Body of pancreas (tissue), 4 donors: ENCODE measurements around the gene BABAM1. TPM values are rescaled to one million over a fixed set of nuclear protein-coding genes. Genes with fewer than 3 reads are reported as not detected.
A peak's percentile ranks its signal among the peaks of the same experiment; 100 is the strongest.

Experiments
- ATAC-seq: fragments of 150-250 bp; one replicate; pipeline ENCODE4 v1.9.1; 2016
- DNase-seq, 4 donors: peaks; one replicate each; pipeline ENCODE4 v3.0.0-alpha.2; 2019
- H3K27ac ChIP-seq, 4 donors: fragments of 200-600 bp; sonication (generic); 1 replicate in 3 of 4; 2 replicates in 1 of 4; pipeline versions ENCODE4 v1.5.1 to v1.6.1; 2016 to 2019; ENCODE audit warnings: mild to moderate bottlenecking in 1 of 4, mixed read lengths in 1 of 4, moderate library complexity in 1 of 4
- H3K27me3 ChIP-seq, 2 donors: fragments of 200-600 bp; sonication (generic); one replicate each; pipeline ENCODE4 v1.6.0; 2016; ENCODE audit warnings: mild to moderate bottlenecking in 1 of 2
- H3K36me3 ChIP-seq, 2 donors: fragments of 200-600 bp; sonication (generic); replicated peaks in 1 of 2; 2 replicates each; pipeline ENCODE4 v1.5.1; 2016; ENCODE audit warnings: low read depth in 2 of 2; ENCODE audit not compliant: insufficient read depth in 1 of 2
- H3K4me1 ChIP-seq: fragments of 200-600 bp; sonication (generic); one replicate; pipeline ENCODE4 v1.6.0; 2016
- H3K4me3 ChIP-seq, 2 donors: fragments of 200-600 bp; sonication (generic); 1 replicate in 1 of 2; 2 replicates in 1 of 2; pipeline ENCODE4 v1.5.1; 2016 to 2019
- H3K9me3 ChIP-seq, 3 donors: fragments of 200-600 bp; sonication (generic); 1 replicate in 2 of 3; 2 replicates in 1 of 3; pipeline ENCODE4 v1.5.1; 2016
- POLR2A ChIP-seq, 3 donors: fragments of 450-650 bp; IDR thresholded peaks; one replicate each; pipeline ENCODE4 v1.6.1; 2016; ENCODE audit warnings: antibody characterized with exemption in 3 of 3, mild to moderate bottlenecking in 2 of 3
- WGBS, 2 donors: methylation state at CpG; one replicate each; pipeline ENCODE4 v1.1.5; 2017; 5-methylcytosine and 5-hydroxymethylcytosine counted together
- intact Hi-C: fragments of 100-400 bp; cut with DNase I; formaldehyde crosslinking; loops from one replicate; pipeline ENCODE4 v1.15.1; 2023
- total RNA-seq, 2 donors: library from RNA; depleted of rRNA; stranded (reverse); fragments of >200 nt; gene quantifications; one replicate each; pipeline ENCODE4 v1.1.0, GENCODE V29; 2016
- TF ChIP-seq, protein P1 (sequence below), 7 experiments: fragments of 450-650 bp in 4 of 7; fragments of 200-600 bp in 3 of 7; sonication (generic) in 3 of 7; IDR thresholded peaks; one replicate each; pipeline ENCODE4 v1.5.1; 2016 to 2019; ENCODE audit warnings: antibody characterized with exemption in 7 of 7

The BABAM1 gene
- total RNA-seq, 2 donors from 2014 or later = 45.2 to 84.6 TPM

GRCh38 chr19:17263712-17264640 is 3.3 kb upstream of the BABAM1 start:
- ATAC-seq (no peak), DNase-seq (no peak)
- 79 to 88% methylated on average over 10 to 21 of the region's 23 CpGs for WGBS, 2 donors
- H3K36me3 ChIP-seq = no peaks in the 10 kb centered on the region
- no peaks in the 10 kb centered on the region for H3K9me3 ChIP-seq
- no peak for TF ChIP-seq POLR2A (IDR thresholded peaks at IDR 0.05)
- TF ChIP-seq, protein P1, sequence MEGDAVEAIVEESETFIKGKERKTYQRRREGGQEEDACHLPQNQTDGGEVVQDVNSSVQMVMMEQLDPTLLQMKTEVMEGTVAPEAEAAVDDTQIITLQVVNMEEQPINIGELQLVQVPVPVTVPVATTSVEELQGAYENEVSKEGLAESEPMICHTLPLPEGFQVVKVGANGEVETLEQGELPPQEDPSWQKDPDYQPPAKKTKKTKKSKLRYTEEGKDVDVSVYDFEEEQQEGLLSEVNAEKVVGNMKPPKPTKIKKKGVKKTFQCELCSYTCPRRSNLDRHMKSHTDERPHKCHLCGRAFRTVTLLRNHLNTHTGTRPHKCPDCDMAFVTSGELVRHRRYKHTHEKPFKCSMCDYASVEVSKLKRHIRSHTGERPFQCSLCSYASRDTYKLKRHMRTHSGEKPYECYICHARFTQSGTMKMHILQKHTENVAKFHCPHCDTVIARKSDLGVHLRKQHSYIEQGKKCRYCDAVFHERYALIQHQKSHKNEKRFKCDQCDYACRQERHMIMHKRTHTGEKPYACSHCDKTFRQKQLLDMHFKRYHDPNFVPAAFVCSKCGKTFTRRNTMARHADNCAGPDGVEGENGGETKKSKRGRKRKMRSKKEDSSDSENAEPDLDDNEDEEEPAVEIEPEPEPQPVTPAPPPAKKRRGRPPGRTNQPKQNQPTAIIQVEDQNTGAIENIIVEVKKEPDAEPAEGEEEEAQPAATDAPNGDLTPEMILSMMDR (IDR thresholded peaks at IDR 0.05) = no peak
- H3K27ac ChIP-seq = peak overlapping the region in 1 of 4 donors; percentile 18
- no peak overlapping the region for H3K4me3 ChIP-seq
- no peaks in the 10 kb centered on the region for H3K27me3 ChIP-seq
- intact Hi-C loops = no loop called here
- H3K4me1 ChIP-seq = peaks cover 37% of the 10 kb centered on the region

DNA sequence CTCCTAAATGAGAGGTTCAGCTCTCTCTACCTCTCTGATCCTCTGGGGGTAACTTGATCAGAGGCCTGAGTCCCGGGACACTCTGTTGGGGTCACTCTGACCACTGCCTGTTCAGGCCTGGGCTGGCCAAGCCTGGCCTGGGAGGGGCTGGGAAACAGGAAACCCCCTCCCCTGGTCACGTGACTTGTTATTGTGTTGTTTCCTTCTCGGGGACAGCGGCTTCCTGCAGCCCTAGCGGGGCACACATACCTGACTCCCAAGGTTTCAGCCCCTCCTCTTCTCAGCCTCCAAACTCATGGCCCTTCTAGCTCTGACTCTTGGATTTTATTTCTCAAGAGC is 2.6 kb upstream of the BABAM1 start, which contains the start of gene USHBP1:
Gene USHBP1 (minus strand): TSS at position 105 of the 339 bp plus-strand sequence. CDS start 446 bp downstream, outside the sequence.
- Histone ChIP-seq H3K27ac (peak within 1 kb of the TSS in 1 of 4 donors; percentile 18), H3K4me3 (no peak within 1 kb of the TSS)

GRCh38 chr19:17266026-17266425 is 1.2 kb upstream of the BABAM1 start:
- Histone ChIP-seq H3K4me1 (peaks cover 18% of the 10 kb centered on the region), H3K9me3 (no peaks in the 10 kb centered on the region), H3K36me3 (peaks cover 0 to 1% of the 10 kb centered on the region in 2 donors), H3K27ac (no peak overlapping the region), H3K4me3 (no peak overlapping the region), H3K27me3 (no peaks in the 10 kb centered on the region)
- no peak for DNase-seq
- intact Hi-C loops = no loop called here
- no peak for ATAC-seq
- 86 to 87% methylated on average over 7 of the region's 7 CpGs for WGBS, 2 donors
- TF ChIP-seq, protein P1 (IDR thresholded peaks at IDR 0.05) = no peak
- TF ChIP-seq POLR2A (IDR thresholded peaks at IDR 0.05) = no peak

More for the DNA sequence above, 2.6 kb upstream of the BABAM1 start, which contains the start of gene USHBP1:
- peak in 1 of 3 donors; percentile 14 for TF ChIP-seq POLR2A (IDR thresholded peaks at IDR 0.05)
- TF ChIP-seq, protein P1 (IDR thresholded peaks at IDR 0.05) = no peak
- Histone ChIP-seq H3K9me3 (no peaks in the 10 kb centered on the region), H3K36me3 (no peaks in the 10 kb centered on the region), H3K27me3 (no peaks in the 10 kb centered on the region), H3K4me1 (peaks cover 31% of the 10 kb centered on the region)
- no peak for DNase-seq
- WGBS, 2 donors = 63 to 70% methylated on average over 5 of the region's 5 CpGs
- no peak for ATAC-seq
- intact Hi-C loops = no loop called here

- Histone ChIP-seq H3K9me3 (no peaks in the 10 kb centered on the region), H3K36me3 (peaks cover 0 to 5% of the 10 kb centered on the region in 2 donors), H3K27me3 (no peaks in the 10 kb centered on the region), H3K27ac (peak overlapping the region in 3 of 4 donors; percentile 29 to 72 (median 71)), H3K4me1 (peaks cover 13% of the 10 kb centered on the region), H3K4me3 (no peak overlapping the region)
- WGBS, 2 donors = 62 to 80% methylated on average over 12 of the region's 12 CpGs
- DNase-seq (no peak), ATAC-seq (no peak)
- TF ChIP-seq POLR2A (IDR thresholded peaks at IDR 0.05) = no peak
- TF ChIP-seq, protein P1 (IDR thresholded peaks at IDR 0.05) = no peak
- intact Hi-C loops = no loop called here
These were observed 661 bp upstream of the BABAM1 start for GRCh38 chr19:17266589-17266974.
